Fibroblast of the conjunctiva (primary cell): ENCODE results near the gene NT5C2.
"Not testable (repeated sequence)": the region's sequence is repeated elsewhere in the genome, so short reads cannot be mapped to it uniquely, and the experiment has no call there.

Experiments
- DNase-seq: peaks from one replicate; pipeline ENCODE4 v3.0.0-alpha.2; 2010; ENCODE audit warnings: low read depth

NT5C2 gene

GRCh38 chr10:103163766-103164403 is 29.2 kb downstream of the NT5C2 start:
- DNase-seq: not testable (repeated sequence)

- no peak for DNase-seq
These were observed 35.8 kb downstream of the NT5C2 start for GRCh38 chr10:103157246-103157645.

GRCh38 chr10:103155471-103156085 is 37.5 kb downstream of the NT5C2 start:
- no peak for DNase-seq

GRCh38 chr10:103154521-103155299 is 38.4 kb downstream of the NT5C2 start:
- no peak for DNase-seq

GRCh38 chr10:103153302-103154197 is 39.5 kb downstream of the NT5C2 start:
- no peak for DNase-seq

GRCh38 chr10:103149991-103150622 is 43.0 kb downstream of the NT5C2 start:
- DNase-seq: no peak

GRCh38 chr10:103147645-103148044 is 45.4 kb downstream of the NT5C2 start:
- DNase-seq: no peak

- DNase-seq: peak; percentile 90
These were observed 47.1 kb downstream of the NT5C2 start for GRCh38 chr10:103145860-103146466.

GRCh38 chr10:103145046-103145445 is 48.0 kb downstream of the NT5C2 start:
- no peak for DNase-seq

GRCh38 chr10:103144041-103144440 is 49.0 kb downstream of the NT5C2 start:
- DNase-seq: no peak

GRCh38 chr10:103143641-103144040 is 49.4 kb downstream of the NT5C2 start:
- not testable (repeated sequence) for DNase-seq

GRCh38 chr10:103141950-103142349 is 51.1 kb downstream of the NT5C2 start:
- DNase-seq: no peak

GRCh38 chr10:103140469-103140868 is 52.6 kb downstream of the NT5C2 start:
- no peak for DNase-seq

GRCh38 chr10:103139803-103140202 is 53.3 kb downstream of the NT5C2 start:
- DNase-seq: no peak

GRCh38 chr10:103135168-103135567 is 57.9 kb downstream of the NT5C2 start:
- not testable (repeated sequence) for DNase-seq

- no peak for DNase-seq
These were observed 62.2 kb downstream of the NT5C2 start for GRCh38 chr10:103130910-103131309.

- not testable (repeated sequence) for DNase-seq
These were observed 62.9 kb downstream of the NT5C2 start for GRCh38 chr10:103130180-103130579.

- DNase-seq: no peak
These were observed 65.8 kb downstream of the NT5C2 start for GRCh38 chr10:103127241-103127640.

- no peak for DNase-seq
These were observed 67.5 kb downstream of the NT5C2 start for GRCh38 chr10:103125323-103126267.
